Activated CD4-positive, alpha-beta T cell treated with anti-CD3 and anti-CD28 coated beads, Interleukin-2, amount 10 ng/mL, durations not matched to agents 7 days and 5 days (primary cell): ENCODE data around the gene RCN1. TPM values are rescaled to one million over a fixed set of nuclear protein-coding genes. Genes with fewer than 3 reads are reported as not detected.

Source experiments
- CTCF ChIA-PET: fragments of 350-600 bp; sonication (Branson Sonifier 250); formaldehyde crosslinking; loops from one replicate; lab custom pipeline; 2021; ENCODE audit warnings: antibody characterized with exemption; lab: Charles Lee
- POLR2A ChIA-PET: fragments of 350-600 bp; sonication (Branson Sonifier 250); formaldehyde crosslinking; loops from one replicate; lab custom pipeline; 2021; ENCODE audit warnings: antibody characterized with exemption; lab: Charles Lee
- DNase-seq: peaks from one replicate; pipeline ENCODE4 v3.0.0-alpha.2; 2020
- H3K27ac Mint-ChIP-seq: one replicate; pipeline ENCODE4 v1.8.0; 2021; ENCODE audit warnings: mild to moderate bottlenecking, moderate library complexity, mixed read lengths
- H3K27me3 Mint-ChIP-seq: one replicate; pipeline ENCODE4 v1.8.0; 2021; ENCODE audit warnings: mixed read lengths
- H3K36me3 Mint-ChIP-seq: one replicate; pipeline ENCODE4 v1.8.0; 2021; ENCODE audit warnings: low read depth, mixed read lengths
- H3K4me1 Mint-ChIP-seq: one replicate; pipeline ENCODE4 v1.8.0; 2021; ENCODE audit warnings: mixed read lengths
- H3K4me3 Mint-ChIP-seq: one replicate; pipeline ENCODE4 v1.8.0; 2021; ENCODE audit warnings: mild to moderate bottlenecking, moderate library complexity, mixed read lengths
- H3K9me3 Mint-ChIP-seq: one replicate; pipeline ENCODE4 v1.8.0; 2021; ENCODE audit warnings: mixed read lengths
- total RNA-seq, 2 experiments: library from RNA; stranded (reverse); gene quantifications; one replicate each; pipeline ENCODE4 v1.2.3, GENCODE V29; 2021

RCN1 gene
- total RNA-seq, 2 experiments from 2014 or later = 16.8 to 17.4 TPM

DNA sequence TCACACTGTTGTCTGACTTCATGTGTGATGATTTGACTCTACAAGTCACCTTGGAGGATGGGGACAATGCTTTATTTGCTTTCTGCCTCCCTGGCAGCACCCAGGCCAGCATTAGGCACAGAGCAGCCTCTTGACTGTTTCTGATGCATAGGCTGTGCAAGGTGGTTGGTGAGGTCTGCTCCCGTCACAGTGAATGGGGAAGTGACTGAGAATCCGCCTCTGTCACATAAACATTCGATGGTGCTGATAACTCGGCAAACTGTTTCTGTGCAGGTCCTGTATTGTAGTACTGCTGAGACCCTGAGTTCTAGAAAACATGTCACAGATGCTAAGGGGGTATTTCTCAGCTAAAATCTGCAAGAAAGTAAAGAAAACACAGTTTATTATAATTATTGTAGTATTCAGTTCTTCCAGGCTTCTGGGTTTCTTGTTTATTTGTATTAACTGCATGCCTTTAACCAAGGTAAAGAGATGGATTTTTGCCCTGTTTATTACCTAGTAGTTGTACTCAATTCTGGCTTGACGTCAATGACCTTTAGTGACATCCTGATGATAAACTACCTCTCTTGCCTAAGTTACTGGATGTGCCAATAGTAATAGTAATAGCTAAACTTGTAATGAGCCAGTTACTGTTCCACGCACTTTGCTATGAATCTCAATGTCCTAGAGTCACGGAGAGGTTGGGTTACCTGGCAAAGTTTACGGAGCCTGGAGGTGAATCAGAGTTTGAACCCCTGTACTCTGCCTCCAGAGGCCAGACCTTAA lies 24.8 kb upstream of the RCN1 start:
- Mint-ChIP-seq H3K4me3 (no peak overlapping the region), H3K4me1 (no peaks in the 10 kb centered on the region), H3K36me3 (no peaks in the 10 kb centered on the region), H3K27me3 (peaks cover 16% of the 10 kb centered on the region), H3K27ac (no peak overlapping the region), H3K9me3 (no peaks in the 10 kb centered on the region)
- POLR2A ChIA-PET = no interaction called here
- CTCF ChIA-PET = interaction anchor here (0.5 kb wide), 1 partner anchor 8 kb away, joined by 5 read pairs; no protein-coding TSS in a partner anchor
- DNase-seq = no peak

DNA sequence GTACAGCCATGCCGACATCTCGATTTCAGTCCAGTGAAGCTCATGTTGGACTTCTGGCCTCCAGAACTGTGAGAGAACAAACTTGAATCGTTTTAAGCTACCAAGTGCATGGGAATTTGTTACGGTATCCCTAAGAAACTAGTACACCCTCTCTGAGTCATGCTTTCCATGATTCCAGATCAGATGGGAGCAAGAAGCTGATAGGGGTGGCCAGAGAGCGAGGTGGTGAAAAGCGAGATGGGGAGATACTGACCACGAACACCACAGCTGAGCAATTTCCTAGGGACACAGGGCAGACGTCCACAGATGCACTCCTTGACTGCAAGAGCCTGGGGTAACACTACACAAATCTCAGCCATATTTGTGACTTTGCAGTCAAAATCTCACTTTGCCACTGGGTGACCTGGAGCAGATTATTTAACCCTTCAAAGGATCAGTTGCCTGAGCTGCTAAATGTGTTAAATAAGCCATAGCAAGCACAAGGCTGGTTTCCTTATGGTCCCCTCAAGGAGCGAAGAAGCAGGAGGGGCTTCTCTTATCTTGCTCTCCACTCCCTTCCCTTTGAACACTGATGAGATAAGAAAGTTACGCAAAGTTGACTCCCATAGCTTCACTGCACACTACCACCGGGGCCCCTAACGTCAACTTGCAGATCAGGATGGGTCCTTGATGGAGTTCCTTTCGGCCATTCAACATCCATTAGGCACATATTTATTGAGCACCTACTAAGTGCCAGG lies 22.6 kb upstream of the RCN1 start:
- Mint-ChIP-seq H3K27me3 (peaks cover 22% of the 10 kb centered on the region), H3K4me1 (no peaks in the 10 kb centered on the region), H3K9me3 (no peaks in the 10 kb centered on the region), H3K36me3 (no peaks in the 10 kb centered on the region), H3K27ac (no peak overlapping the region), H3K4me3 (no peak overlapping the region)
- POLR2A ChIA-PET = no interaction called here
- CTCF ChIA-PET = no interaction called here
- DNase-seq = no peak

DNA sequence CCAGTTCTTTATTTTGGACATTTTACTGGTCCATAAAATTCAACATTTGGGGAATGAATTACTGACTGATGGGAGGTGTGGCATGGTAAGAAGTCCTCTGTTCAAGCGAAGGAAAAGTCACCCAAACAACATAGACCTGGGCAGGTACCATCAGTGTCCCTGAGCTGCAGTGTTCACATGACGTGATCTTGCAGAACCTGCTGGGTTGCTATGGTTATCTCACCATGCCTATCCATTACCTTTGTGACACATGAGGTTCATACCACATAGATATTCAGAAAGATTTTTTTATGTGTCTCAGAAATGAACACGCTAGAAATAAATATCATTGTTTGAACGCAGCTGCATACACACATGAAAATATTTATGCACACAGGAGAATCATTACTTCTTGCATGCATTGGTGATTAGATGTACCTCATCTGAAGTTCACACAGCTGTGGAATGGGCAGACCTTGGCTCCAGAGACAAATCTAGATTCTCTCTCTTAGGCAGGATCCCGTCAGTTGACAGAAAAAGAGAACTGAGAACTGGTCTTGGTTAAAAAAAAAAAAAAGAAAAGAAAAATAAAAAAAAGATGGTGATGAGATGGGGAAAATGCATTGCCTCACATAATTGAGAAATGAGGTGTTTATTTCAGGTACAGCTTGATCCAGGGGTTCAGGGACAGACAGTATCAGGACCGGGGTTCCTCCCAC lies 21.4 kb upstream of the RCN1 start:
- Mint-ChIP-seq H3K4me3 (no peak overlapping the region), H3K36me3 (no peaks in the 10 kb centered on the region), H3K9me3 (no peaks in the 10 kb centered on the region), H3K4me1 (no peaks in the 10 kb centered on the region), H3K27me3 (peaks cover 18% of the 10 kb centered on the region), H3K27ac (no peak overlapping the region)
- DNase-seq = no peak
- ChIA-PET POLR2A (no interaction called here), CTCF (no interaction called here)

DNA sequence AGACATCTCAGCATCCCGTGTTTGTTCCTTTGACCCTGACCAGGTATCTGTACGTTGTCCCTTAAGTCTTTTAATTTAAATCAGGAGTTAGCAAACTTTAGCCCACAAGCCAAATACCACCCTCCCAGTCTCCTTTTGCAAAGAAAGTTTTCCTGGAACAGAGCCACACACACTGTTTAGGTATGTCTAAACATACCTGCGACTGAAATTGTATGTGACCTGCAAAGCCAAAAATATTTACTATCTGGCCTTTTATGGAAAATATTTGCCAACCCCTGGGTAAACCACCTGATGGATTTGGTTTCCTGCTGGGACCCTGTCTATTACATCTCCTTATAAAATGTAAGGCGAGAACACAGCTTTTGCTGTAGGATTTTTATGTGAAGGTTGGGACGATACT lies 20.2 kb upstream of the RCN1 start:
- no peak overlapping the region for H3K27ac Mint-ChIP-seq
- CTCF ChIA-PET = no interaction called here
- no peaks in the 10 kb centered on the region for H3K36me3 Mint-ChIP-seq
- H3K4me1 Mint-ChIP-seq = no peaks in the 10 kb centered on the region
- no peaks in the 10 kb centered on the region for H3K9me3 Mint-ChIP-seq
- no peak overlapping the region for H3K4me3 Mint-ChIP-seq
- no peak for DNase-seq
- POLR2A ChIA-PET = no interaction called here
- peaks cover 15% of the 10 kb centered on the region for H3K27me3 Mint-ChIP-seq

DNA sequence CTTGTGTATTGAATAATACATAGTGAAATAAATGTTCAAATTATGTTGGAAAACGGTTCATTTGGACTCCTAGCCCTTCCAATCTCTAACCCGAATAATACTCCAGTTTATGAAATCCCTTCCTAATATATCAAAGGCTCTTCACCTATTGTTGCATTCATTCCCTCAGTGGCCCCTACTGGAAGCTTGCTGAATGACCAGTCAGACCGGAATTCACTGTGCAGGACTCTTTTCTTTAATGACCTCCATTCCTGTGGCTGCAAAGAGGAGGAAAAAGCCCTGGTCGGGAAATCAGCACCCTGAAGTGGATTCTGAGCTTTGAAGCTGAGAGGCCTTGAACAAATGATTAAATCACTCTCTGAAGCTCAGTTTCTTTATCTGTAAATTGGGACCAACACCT lies 19.1 kb upstream of the RCN1 start:
- no peak overlapping the region for H3K27ac Mint-ChIP-seq
- peaks cover 17% of the 10 kb centered on the region for H3K27me3 Mint-ChIP-seq
- CTCF ChIA-PET = interaction anchor here (0.6 kb wide), 1 partner anchor 577 kb away, joined by 3 read pairs; no protein-coding TSS in a partner anchor
- H3K9me3 Mint-ChIP-seq = no peaks in the 10 kb centered on the region
- no peak for DNase-seq
- H3K4me1 Mint-ChIP-seq = no peaks in the 10 kb centered on the region
- H3K4me3 Mint-ChIP-seq = no peak overlapping the region
- no peaks in the 10 kb centered on the region for H3K36me3 Mint-ChIP-seq
- POLR2A ChIA-PET = interaction anchor here (0.7 kb wide), 1 partner anchor 10 kb away, joined by 3 read pairs; no protein-coding TSS in a partner anchor

DNA sequence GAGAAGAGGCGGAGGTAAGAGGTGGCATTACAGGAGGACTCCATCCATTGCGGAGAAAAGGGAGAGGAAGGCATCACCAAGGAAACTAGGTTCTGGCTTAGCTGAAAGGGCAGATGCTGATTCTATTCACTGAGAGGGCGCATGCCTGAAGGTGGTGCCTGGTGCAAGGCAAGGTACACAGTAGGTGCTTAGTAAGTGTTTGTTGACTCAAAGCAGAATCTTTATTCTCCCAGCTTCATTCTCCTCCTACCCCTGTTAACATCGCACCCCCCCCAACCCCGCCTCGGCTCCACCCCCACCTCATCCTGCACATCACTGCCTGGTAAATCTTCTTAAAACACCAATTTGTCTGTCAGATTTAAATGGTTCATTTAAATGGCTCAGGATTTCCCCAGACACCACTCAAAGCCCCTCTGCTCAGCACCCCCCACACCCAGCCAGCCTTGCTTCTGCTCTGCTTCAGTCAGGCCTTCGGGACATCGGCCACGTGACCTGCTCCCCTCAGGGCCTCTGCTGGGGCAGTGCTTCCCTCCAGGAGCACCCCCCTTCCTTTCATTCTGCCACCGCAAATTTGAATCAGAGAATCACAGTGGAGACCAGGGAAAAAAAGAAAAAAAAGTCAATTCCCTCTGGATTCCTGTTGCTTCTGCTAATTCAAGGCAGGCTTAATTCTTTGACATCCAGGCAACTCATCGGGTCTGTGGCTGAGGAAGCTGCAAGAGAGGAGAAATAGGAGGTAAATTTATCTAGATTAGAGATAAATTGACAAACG lies 17.8 kb upstream of the RCN1 start:
- DNase-seq = no peak
- no peaks in the 10 kb centered on the region for H3K36me3 Mint-ChIP-seq
- H3K4me3 Mint-ChIP-seq = no peak overlapping the region
- H3K27me3 Mint-ChIP-seq = peaks cover 16% of the 10 kb centered on the region
- ChIA-PET CTCF (no interaction called here), POLR2A (no interaction called here)
- no peaks in the 10 kb centered on the region for H3K9me3 Mint-ChIP-seq
- H3K27ac Mint-ChIP-seq = no peak overlapping the region
- H3K4me1 Mint-ChIP-seq = no peaks in the 10 kb centered on the region

DNA sequence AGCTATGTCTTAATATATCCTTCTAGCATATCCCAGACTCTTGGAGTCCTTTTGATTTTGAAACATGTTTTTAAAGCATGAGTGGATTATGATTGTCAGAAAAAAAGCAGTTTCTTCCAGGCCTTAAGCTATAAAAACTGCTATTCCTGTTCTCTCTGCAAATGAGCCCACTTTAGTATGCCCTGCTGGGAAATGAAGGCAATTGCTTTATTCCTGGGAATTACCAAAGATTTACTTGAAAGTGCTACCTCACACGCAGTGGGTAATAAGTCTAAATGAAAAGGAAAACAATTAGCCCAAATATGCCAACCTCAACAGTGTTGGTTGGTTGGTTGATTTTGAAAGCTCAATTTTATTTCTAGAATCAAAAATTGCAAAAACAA lies 17.2 kb upstream of the RCN1 start:
- Mint-ChIP-seq H3K27ac (no peak overlapping the region), H3K4me1 (no peaks in the 10 kb centered on the region), H3K9me3 (no peaks in the 10 kb centered on the region), H3K4me3 (no peak overlapping the region), H3K27me3 (peaks cover 16% of the 10 kb centered on the region), H3K36me3 (no peaks in the 10 kb centered on the region)
- ChIA-PET CTCF (interaction anchor here (0.6 kb wide), 1 partner anchor 8 kb away, joined by 5 read pairs; no protein-coding TSS in a partner anchor), POLR2A (no interaction called here)
- DNase-seq = no peak

DNA sequence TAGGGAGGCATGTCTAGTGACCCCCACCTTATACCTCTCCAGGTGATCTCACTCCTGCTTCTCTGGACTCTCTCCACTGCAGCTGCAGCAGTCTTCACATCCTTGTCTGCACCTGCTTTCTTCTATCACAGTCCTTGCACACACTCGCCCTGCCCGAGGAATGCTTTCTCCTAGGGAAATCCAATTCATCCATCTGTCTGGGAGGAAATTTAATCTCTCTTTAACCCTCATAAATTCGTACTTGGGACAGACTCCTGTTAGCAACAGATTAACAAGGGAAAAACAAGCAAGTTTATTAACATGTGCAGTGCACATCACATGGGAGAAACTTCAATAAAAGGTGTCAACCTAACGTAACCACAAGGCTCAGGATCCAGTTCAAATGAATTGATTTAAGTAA lies 11.3 kb upstream of the RCN1 start:
- H3K27ac Mint-ChIP-seq = no peak overlapping the region

DNA sequence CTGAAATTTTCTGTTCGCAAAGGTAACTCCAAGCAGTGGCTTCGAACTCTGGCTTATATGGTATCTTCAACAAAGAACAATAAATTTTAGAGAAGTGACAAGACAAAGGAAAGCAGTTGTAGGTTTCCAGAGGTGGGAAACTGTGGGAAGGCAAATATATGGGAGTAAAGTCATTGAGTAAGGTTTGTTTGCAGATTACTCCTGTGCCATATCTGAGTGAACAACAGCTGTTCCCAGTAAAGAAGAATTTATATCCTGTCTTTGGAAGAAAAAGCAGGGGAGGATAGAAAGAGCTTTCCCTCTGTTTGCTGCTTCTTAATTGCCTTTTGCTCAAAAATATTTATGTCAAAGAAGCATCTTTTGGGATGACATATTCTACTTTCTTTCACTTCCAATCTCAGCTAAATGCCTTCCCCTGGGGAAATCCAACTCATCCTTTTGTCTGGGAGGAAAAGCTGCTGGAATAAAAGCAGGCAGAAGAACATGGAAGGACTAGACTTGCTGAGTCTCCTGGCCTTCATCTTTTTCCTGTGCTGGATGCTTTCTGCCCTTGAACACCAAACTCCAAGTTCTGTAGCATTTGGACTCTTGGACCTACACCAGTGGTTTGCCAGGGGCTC lies 10.4 kb upstream of the RCN1 start:
- ChIA-PET POLR2A (no interaction called here), CTCF (no interaction called here)
- no peak for DNase-seq
- H3K4me3 Mint-ChIP-seq = no peak overlapping the region
- peaks cover 23% of the 10 kb centered on the region for H3K27me3 Mint-ChIP-seq
- no peaks in the 10 kb centered on the region for H3K4me1 Mint-ChIP-seq
- no peaks in the 10 kb centered on the region for H3K9me3 Mint-ChIP-seq
- H3K36me3 Mint-ChIP-seq = no peaks in the 10 kb centered on the region
- no peak overlapping the region for H3K27ac Mint-ChIP-seq

More for the DNA sequence above, 11.3 kb upstream of the RCN1 start:
- no peaks in the 10 kb centered on the region for H3K36me3 Mint-ChIP-seq
- H3K27me3 Mint-ChIP-seq = peaks cover 21% of the 10 kb centered on the region
- no peaks in the 10 kb centered on the region for H3K9me3 Mint-ChIP-seq
- H3K4me3 Mint-ChIP-seq = no peak overlapping the region
- no peaks in the 10 kb centered on the region for H3K4me1 Mint-ChIP-seq
- no peak for DNase-seq
- CTCF ChIA-PET = interaction anchor here (1.2 kb wide), 1 partner anchor 9 kb away, joined by 3 read pairs; no protein-coding TSS in a partner anchor
- POLR2A ChIA-PET = no interaction called here

DNA sequence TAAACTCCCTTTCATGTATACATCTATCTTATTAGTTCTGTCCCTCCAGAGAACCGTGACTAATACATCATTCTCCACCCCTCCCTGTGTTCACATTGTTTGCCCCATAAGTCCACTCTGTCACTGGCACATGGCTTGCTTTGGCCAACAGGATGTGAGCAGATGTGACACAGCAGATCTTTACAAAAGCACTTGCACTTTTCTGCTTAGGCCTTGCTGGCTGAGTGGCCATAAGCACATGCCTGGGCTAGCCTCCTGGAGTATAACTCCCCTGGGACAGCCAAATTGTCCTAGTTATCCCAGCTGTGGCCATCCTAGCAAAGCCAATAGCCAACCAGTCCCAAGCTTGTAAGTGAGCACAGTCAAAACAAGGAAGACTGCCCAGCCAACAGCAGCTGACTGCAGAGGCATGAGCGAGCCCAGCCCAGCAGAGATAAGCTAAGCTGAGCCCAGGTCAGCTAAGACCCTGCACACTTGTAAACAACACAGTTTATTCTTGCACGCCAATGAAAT lies 9.7 kb upstream of the RCN1 start:
- Mint-ChIP-seq H3K27me3 (peaks cover 23% of the 10 kb centered on the region), H3K27ac (no peak overlapping the region), H3K36me3 (no peaks in the 10 kb centered on the region), H3K4me1 (no peaks in the 10 kb centered on the region), H3K4me3 (no peak overlapping the region), H3K9me3 (no peaks in the 10 kb centered on the region)
- DNase-seq = no peak
- POLR2A ChIA-PET = no interaction called here
- CTCF ChIA-PET = no interaction called here

DNA sequence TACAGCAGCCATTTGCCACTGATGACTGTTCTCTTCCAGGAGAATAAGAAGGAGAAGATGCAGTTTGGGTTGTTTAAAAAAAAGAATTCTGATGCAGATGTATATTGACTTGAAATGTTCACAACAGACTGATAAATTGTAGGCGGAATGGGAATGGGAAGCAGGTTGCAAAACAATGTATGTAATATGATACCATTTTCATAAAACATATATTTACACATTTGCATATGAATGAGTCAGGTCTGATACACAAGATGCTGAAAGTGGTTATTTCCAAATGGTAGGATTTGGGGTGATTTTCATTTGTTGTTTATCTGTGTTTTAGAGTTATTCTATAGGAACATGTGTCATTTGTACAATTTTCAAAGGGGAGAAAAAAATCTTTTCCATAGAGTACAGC lies 9.0 kb upstream of the RCN1 start:
- no peak for DNase-seq
- Mint-ChIP-seq H3K4me1 (no peaks in the 10 kb centered on the region), H3K36me3 (no peaks in the 10 kb centered on the region), H3K9me3 (no peaks in the 10 kb centered on the region), H3K4me3 (no peak overlapping the region), H3K27me3 (peaks cover 29% of the 10 kb centered on the region), H3K27ac (no peak overlapping the region)
- ChIA-PET CTCF (no interaction called here), POLR2A (no interaction called here)
